Natural killer cell treated with Interleukin-12 subunit alpha and Interleukin-12 subunit beta and Interleukin-15 and Interleukin-18, amount 100 ng/mL, for 72 hours (primary cell): Measurements from ENCODE around the gene ACTG1. TPM values are rescaled to one million over a fixed set of nuclear protein-coding genes. Genes with fewer than 3 reads are reported as not detected.

Source experiments
- ATAC-seq, 2 donors: fragments of 150-1000 bp; cut with Tn5 transposase in 1 of 2; sonication (Bioruptor Pico), chemical (Tn5 transposase) in 1 of 2; 2 replicates each; pipeline ENCODE4 v1.10.0; 2021
- DNase-seq: peaks from one replicate; pipeline ENCODE4 v3.0.0; 2022; ENCODE audit warnings: low spot score
- H3K27ac Mint-ChIP-seq, 2 donors: 1 replicate in 1 of 2; 2 replicates in 1 of 2; pipeline ENCODE4 v1.8.0; 2022; ENCODE audit warnings: mixed read lengths in 2 of 2, mild to moderate bottlenecking in 1 of 2, moderate library complexity in 1 of 2
- H3K27me3 Mint-ChIP-seq, 2 donors: 1 replicate in 1 of 2; 2 replicates in 1 of 2; pipeline ENCODE4 v1.8.0; 2022; ENCODE audit warnings: mixed read lengths in 2 of 2
- H3K36me3 Mint-ChIP-seq: one replicate; pipeline ENCODE4 v1.8.0; 2022; ENCODE audit warnings: mixed read lengths
- H3K4me1 Mint-ChIP-seq, 2 donors: 1 replicate in 1 of 2; 2 replicates in 1 of 2; pipeline ENCODE4 v1.8.0; 2022; ENCODE audit warnings: low read depth in 2 of 2, mixed read lengths in 2 of 2, mild to moderate bottlenecking in 1 of 2
- H3K4me3 Mint-ChIP-seq: one replicate; pipeline ENCODE4 v1.8.0; 2022; ENCODE audit warnings: mixed read lengths
- H3K9me3 Mint-ChIP-seq: 2 replicates; pipeline ENCODE4 v1.8.0; 2022; ENCODE audit warnings: mixed read lengths
- total RNA-seq, 2 donors: library from RNA; stranded (reverse); gene quantifications; one replicate each; pipeline ENCODE4 v1.2.3, GENCODE V29; 2022

Gene ACTG1
- total RNA-seq, 2 donors from 2014 or later = 4,962 to 5,145 TPM

DNA sequence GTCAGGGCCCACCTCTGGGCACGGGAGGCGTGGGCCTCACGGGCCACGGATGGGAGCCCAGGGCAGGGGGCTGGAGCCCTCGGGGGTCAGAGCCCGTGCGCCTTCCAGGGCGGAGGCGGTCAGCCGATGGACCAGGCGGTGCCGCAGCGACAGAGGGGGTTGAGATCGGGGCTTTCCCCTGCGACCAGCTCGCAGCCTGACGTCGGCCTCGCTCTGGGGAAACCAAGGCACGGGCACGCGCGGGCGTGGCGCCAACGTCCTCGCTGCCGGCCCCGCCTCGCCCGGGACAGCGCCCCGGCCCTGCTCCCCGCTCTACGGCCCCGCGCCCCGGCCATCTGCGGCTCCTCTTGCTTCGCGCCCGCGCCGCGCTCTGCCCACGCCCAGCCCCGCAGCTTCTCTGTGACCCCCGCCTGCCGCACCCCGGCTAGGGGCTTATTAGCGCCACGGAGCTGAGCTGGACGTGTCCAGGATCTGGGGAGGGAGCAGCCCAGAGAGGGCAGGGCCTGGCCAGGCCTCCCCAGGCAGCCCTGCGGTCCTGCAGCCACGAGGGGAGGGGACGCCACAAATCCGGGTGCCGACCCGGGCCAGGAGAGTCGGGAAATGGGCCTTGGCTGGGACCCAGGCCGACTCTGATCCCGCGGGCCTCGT is 13.5 kb downstream of the ACTG1 start:
- H3K27me3 Mint-ChIP-seq = peaks cover 0 to 5% of the 10 kb centered on the region in 2 donors
- H3K9me3 Mint-ChIP-seq = no peaks in the 10 kb centered on the region
- DNase-seq (no peak), ATAC-seq (peak; percentile 47 to 52)
- H3K27ac Mint-ChIP-seq = no peak overlapping the region
- no peaks in the 10 kb centered on the region for H3K36me3 Mint-ChIP-seq
- peaks cover 0 to 2% of the 10 kb centered on the region in 2 donors for H3K4me1 Mint-ChIP-seq
- no peak overlapping the region for H3K4me3 Mint-ChIP-seq

- Mint-ChIP-seq H3K27me3 (peaks cover 0 to 5% of the 10 kb centered on the region in 2 donors), H3K4me3 (no peak overlapping the region), H3K27ac (no peak overlapping the region), H3K4me1 (peaks cover 0 to 2% of the 10 kb centered on the region in 2 donors), H3K9me3 (no peaks in the 10 kb centered on the region), H3K36me3 (no peaks in the 10 kb centered on the region)
- ATAC-seq = no peak
- DNase-seq = no peak
Measured at GRCh38 chr17:81494626-81495377, 17.8 kb downstream of the ACTG1 start.

GRCh38 chr17:81493198-81494038 is 19.2 kb downstream of the ACTG1 start:
- no peak for ATAC-seq
- H3K4me3 Mint-ChIP-seq = no peak overlapping the region
- peaks cover 0 to 6% of the 10 kb centered on the region in 2 donors for H3K4me1 Mint-ChIP-seq
- DNase-seq = no peak
- H3K9me3 Mint-ChIP-seq = no peaks in the 10 kb centered on the region
- H3K27me3 Mint-ChIP-seq = peaks cover 0 to 8% of the 10 kb centered on the region in 2 donors
- no peaks in the 10 kb centered on the region for H3K36me3 Mint-ChIP-seq
- no peak overlapping the region for H3K27ac Mint-ChIP-seq

DNA sequence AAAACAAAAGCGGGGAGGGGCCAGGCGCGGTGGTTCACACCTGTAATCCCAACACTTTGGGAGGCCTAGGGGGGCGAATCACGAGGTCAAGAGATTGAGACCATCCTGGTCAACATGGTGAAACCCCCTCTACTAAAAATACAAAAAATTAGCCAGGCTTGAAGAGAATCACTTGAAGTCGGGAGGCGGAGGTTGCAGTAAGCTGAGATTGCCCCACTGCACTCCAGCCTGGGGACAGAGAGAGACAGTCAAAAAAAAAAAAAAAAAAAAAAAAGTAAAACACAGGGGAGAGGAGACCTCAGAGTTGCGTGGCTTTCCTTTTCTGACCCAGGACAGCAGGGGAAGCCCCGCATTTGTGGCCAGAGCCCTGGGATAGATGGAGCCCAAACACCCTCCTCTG is 19.9 kb downstream of the ACTG1 start:
- no peak for DNase-seq
- H3K4me1 Mint-ChIP-seq = peaks cover 0 to 6% of the 10 kb centered on the region in 2 donors

DNA sequence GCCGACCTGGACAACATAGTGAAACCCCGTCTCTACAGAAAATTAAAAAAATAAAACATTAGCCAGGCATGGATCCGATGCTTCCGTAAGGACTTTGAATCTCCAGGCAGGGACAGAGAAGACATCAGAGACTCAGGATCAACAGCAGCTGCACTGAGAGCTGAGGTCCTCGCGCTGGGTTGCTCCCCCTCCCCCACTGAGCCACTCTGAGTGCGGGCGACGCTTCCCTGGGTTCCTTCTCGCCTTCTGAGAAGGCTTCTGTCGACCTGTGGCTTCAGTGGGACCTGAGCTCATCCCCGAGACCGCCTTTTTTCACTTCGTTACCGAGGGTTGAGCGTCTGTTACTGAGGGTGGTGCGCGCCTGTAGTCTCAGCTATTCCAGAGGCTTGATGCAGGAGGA is 20.4 kb downstream of the ACTG1 start:
- Mint-ChIP-seq H3K27me3 (peaks cover 0 to 8% of the 10 kb centered on the region in 2 donors), H3K4me3 (no peak overlapping the region), H3K27ac (no peak overlapping the region), H3K36me3 (no peaks in the 10 kb centered on the region), H3K9me3 (no peaks in the 10 kb centered on the region), H3K4me1 (peaks cover 0 to 6% of the 10 kb centered on the region in 2 donors)
- no peak for ATAC-seq
- no peak for DNase-seq

More for the DNA sequence above, 19.9 kb downstream of the ACTG1 start:
- H3K4me3 Mint-ChIP-seq = no peak overlapping the region
- no peak for ATAC-seq
- no peaks in the 10 kb centered on the region for H3K9me3 Mint-ChIP-seq
- peaks cover 0 to 8% of the 10 kb centered on the region in 2 donors for H3K27me3 Mint-ChIP-seq
- H3K27ac Mint-ChIP-seq = no peak overlapping the region
- no peaks in the 10 kb centered on the region for H3K36me3 Mint-ChIP-seq

- ATAC-seq (no peak), DNase-seq (no peak)
- Mint-ChIP-seq H3K9me3 (no peaks in the 10 kb centered on the region), H3K4me3 (no peak overlapping the region), H3K27me3 (peaks cover 0 to 8% of the 10 kb centered on the region in 2 donors), H3K27ac (no peak overlapping the region), H3K4me1 (peaks cover 0 to 6% of the 10 kb centered on the region in 2 donors), H3K36me3 (no peaks in the 10 kb centered on the region)
Measured at GRCh38 chr17:81491761-81492160, 20.8 kb downstream of the ACTG1 start.

- peaks cover 0 to 7% of the 10 kb centered on the region in 2 donors for H3K4me1 Mint-ChIP-seq
- no peak overlapping the region for H3K27ac Mint-ChIP-seq
- ATAC-seq (no peak), DNase-seq (no peak)
- no peak overlapping the region for H3K4me3 Mint-ChIP-seq
- H3K9me3 Mint-ChIP-seq = no peaks in the 10 kb centered on the region
- peaks cover 3 to 10% of the 10 kb centered on the region in 2 donors for H3K27me3 Mint-ChIP-seq
- H3K36me3 Mint-ChIP-seq = no peaks in the 10 kb centered on the region
Measured at GRCh38 chr17:81491181-81491581, 21.4 kb downstream of the ACTG1 start.

DNA sequence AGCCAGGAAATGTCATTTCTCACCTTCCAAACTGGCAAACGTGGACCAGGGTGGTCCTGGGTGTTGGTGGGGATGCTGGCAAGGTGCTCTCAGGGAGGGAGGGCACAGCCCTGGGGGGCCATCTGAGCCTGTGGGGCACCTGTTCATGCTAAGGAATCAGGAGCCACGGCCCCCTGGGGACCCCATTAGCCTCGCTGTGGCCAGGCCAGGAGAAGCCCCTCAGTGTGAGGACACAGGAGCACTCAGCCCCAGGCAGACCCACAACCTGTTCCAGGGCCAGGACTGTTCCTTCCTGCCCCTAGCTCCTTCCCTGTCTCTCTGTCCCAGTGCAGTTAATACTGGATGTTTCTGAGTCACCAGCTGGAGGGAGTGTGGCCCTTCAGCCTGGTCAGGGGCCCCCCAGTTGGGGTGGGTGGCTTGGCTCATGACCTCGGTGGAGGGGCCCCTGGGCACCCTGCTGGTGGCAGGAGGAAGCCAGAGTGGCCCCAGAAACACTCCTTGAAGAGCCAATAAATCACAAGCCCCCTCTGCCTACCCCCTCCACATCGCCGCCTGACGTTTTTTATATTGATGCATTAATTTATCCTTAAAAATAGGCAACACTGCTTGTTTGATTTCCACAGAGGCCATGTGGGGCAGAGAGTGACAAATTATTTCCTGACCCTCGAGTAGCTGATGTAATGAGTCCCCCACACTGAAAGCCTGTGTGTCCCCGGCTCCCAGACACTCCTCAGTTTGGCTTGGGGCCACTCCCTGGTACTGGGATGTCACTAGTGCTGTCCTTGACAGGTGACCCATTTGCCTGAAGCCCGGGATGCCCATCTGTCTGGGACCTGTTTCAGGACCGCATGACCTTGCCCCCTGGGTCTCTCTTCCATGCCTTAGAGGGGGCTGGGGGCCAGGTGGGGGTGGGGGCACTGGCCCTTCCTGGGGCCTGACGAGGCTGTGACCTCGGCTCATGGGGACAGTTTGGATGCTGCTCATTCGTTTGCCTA is 22.3 kb downstream of the ACTG1 start:
- Mint-ChIP-seq H3K27ac (peak overlapping the region; percentile 16 to 19), H3K4me3 (peak overlapping the region; percentile 47), H3K9me3 (no peaks in the 10 kb centered on the region), H3K36me3 (no peaks in the 10 kb centered on the region), H3K4me1 (peaks cover 0 to 8% of the 10 kb centered on the region in 2 donors), H3K27me3 (peaks cover 7 to 11% of the 10 kb centered on the region in 2 donors)
- ATAC-seq (no peak), DNase-seq (no peak)

GRCh38 chr17:81489012-81489997 is 23.3 kb downstream of the ACTG1 start:
- peaks cover 0 to 6% of the 10 kb centered on the region in 2 donors for H3K4me1 Mint-ChIP-seq
- no peaks in the 10 kb centered on the region for H3K9me3 Mint-ChIP-seq
- H3K36me3 Mint-ChIP-seq = no peaks in the 10 kb centered on the region
- DNase-seq = no peak
- peaks cover 7% of the 10 kb centered on the region in 2 donors for H3K27me3 Mint-ChIP-seq
- H3K4me3 Mint-ChIP-seq = peak overlapping the region; percentile 47
- H3K27ac Mint-ChIP-seq = peak overlapping the region; percentile 16 to 19
- no peak for ATAC-seq

DNA sequence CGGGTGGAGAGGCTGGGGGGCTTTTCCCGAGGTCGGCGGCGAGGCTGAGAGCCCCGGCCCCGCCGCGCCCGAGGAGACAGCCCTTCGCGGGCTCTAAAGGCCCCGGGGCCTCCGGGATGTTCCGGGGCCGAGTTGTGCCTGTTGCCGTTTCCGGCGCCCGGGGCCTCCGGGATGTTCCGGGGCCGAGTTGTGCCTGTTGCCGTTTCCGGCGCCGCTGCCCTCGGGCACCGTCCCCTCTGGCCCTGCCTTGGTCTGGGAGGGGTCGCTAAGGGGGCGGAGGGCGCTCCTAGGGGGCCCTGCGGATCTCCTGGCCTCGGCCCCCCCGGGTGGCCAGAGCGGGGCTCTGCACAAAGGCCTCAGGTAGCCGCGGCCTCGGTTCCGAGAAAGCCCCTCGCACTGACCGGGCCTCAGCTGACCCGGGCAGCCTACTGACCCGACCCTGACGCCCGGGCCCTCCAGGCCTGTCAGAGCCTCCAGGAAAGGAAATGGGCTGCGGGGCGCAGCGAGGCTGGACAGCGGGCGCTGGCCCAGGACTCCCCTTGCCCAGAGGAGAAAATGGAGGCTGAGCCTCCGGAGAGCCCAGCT is 24.2 kb downstream of the ACTG1 start:
- Mint-ChIP-seq H3K27me3 (peaks cover 6 to 7% of the 10 kb centered on the region in 2 donors), H3K9me3 (no peaks in the 10 kb centered on the region), H3K36me3 (no peaks in the 10 kb centered on the region), H3K4me1 (peaks cover 0 to 6% of the 10 kb centered on the region in 2 donors), H3K4me3 (no peak overlapping the region), H3K27ac (no peak overlapping the region)
- DNase-seq (no peak), ATAC-seq (peak; percentile 1 to 39)

- Mint-ChIP-seq H3K36me3 (no peaks in the 10 kb centered on the region), H3K4me3 (no peak overlapping the region), H3K4me1 (peaks cover 0 to 10% of the 10 kb centered on the region in 2 donors), H3K27ac (no peak overlapping the region), H3K27me3 (peaks cover 7 to 11% of the 10 kb centered on the region in 2 donors), H3K9me3 (no peaks in the 10 kb centered on the region)
- ATAC-seq (peak; percentile 90 to 92), DNase-seq (peak; percentile 88)
Measured at GRCh38 chr17:81487487-81488275, 24.9 kb downstream of the ACTG1 start.
